Suprapubic skin (tissue), 4 donors: ENCODE data around the gene AIG1. TPM values are rescaled to one million over a fixed set of nuclear protein-coding genes. Genes with fewer than 3 reads are reported as not detected.

Experiments
- DNase-seq, 2 donors: peaks; one replicate each; pipeline ENCODE4 v3.0.0-alpha.2; 2019; ENCODE audit warnings: low spot score in 2 of 2
- H3K27ac ChIP-seq: fragments of 200-600 bp; sonication (generic); one replicate; pipeline ENCODE4 v1.5.1; 2019
- H3K27me3 ChIP-seq: fragments of 200-600 bp; sonication (generic); one replicate; pipeline ENCODE4 v1.5.1; 2019
- H3K36me3 ChIP-seq: fragments of 200-600 bp; sonication (generic); one replicate; pipeline ENCODE4 v1.5.1; 2019
- H3K4me1 ChIP-seq: fragments of 200-600 bp; sonication (generic); one replicate; pipeline ENCODE4 v1.5.1; 2019
- H3K4me3 ChIP-seq: fragments of 200-600 bp; sonication (generic); one replicate; pipeline ENCODE4 v1.5.1; 2019; ENCODE audit warnings: mild to moderate bottlenecking
- H3K9me3 ChIP-seq: fragments of 200-600 bp; sonication (generic); one replicate; pipeline ENCODE4 v1.5.1; 2019
- CTCF ChIP-seq, 2 donors: fragments of 200-600 bp in 1 of 2; fragments of 450-650 bp in 1 of 2; sonication (generic) in 1 of 2; IDR thresholded peaks; one replicate each; pipeline ENCODE4 v1.5.1; 2016 to 2019; ENCODE audit warnings: antibody characterized with exemption in 2 of 2, mild to moderate bottlenecking in 1 of 2, moderate library complexity in 1 of 2
- EP300 ChIP-seq: sonication (generic); formaldehyde crosslinking; IDR thresholded peaks from one replicate; pipeline ENCODE4 v1.6.1; 2017; ENCODE audit warnings: antibody characterized with exemption
- POLR2A ChIP-seq, 2 donors: fragments of 450-650 bp; IDR thresholded peaks; one replicate each; pipeline ENCODE4 v1.6.1; 2017; ENCODE audit warnings: antibody characterized with exemption in 2 of 2, mild to moderate bottlenecking in 2 of 2, moderate library complexity in 2 of 2
- POLR2AphosphoS5 ChIP-seq, 3 donors: sonication (generic); formaldehyde crosslinking; IDR thresholded peaks; one replicate each; pipeline ENCODE4 v1.6.1; 2017; ENCODE audit warnings: antibody characterized with exemption in 3 of 3
- WGBS: methylation state at CpG from one replicate; pipeline ENCODE4 v1.1.5; 2018; 5-methylcytosine and 5-hydroxymethylcytosine counted together
- total RNA-seq, 4 donors: library from RNA; depleted of rRNA; stranded (reverse); fragments of >200 nt; gene quantifications; one replicate each; pipeline ENCODE4 v1.1.0, GENCODE V29; 2016

Gene AIG1
- total RNA-seq, 4 donors from 2014 or later: 14.5 to 22.1 (median 19.7) TPM

- TF ChIP-seq POLR2A (IDR thresholded peaks at IDR 0.05) (no peak), CTCF (IDR thresholded peaks at IDR 0.05) (no peak), POLR2AphosphoS5 (IDR thresholded peaks at IDR 0.05) (no peak), EP300 (no peak)
- Histone ChIP-seq H3K4me3 (no peak overlapping the region), H3K9me3 (no peaks in the 10 kb centered on the region), H3K36me3 (no peaks in the 10 kb centered on the region), H3K4me1 (no peaks in the 10 kb centered on the region), H3K27me3 (no peaks in the 10 kb centered on the region), H3K27ac (no peak overlapping the region)
- DNase-seq: no peak
- 89% methylated on average over 2 of the region's 2 CpGs for WGBS
Measured at GRCh38 chr6:143022587-143022986, 38.1 kb upstream of the AIG1 start.

- Histone ChIP-seq H3K27ac (no peak overlapping the region), H3K9me3 (no peaks in the 10 kb centered on the region), H3K27me3 (no peaks in the 10 kb centered on the region), H3K4me1 (no peaks in the 10 kb centered on the region), H3K4me3 (no peak overlapping the region), H3K36me3 (no peaks in the 10 kb centered on the region)
- TF ChIP-seq POLR2A (IDR thresholded peaks at IDR 0.05): no peak
- TF ChIP-seq EP300: no peak
- 86% methylated on average over 1 of the region's 1 CpG for WGBS
- no peak for DNase-seq
Measured at GRCh38 chr6:143023695-143024094, 37.0 kb upstream of the AIG1 start.

GRCh38 chr6:143024977-143025376 lies 35.7 kb upstream of the AIG1 start:
- no peaks in the 10 kb centered on the region for H3K4me1 ChIP-seq
- no peak for DNase-seq
- TF ChIP-seq CTCF (IDR thresholded peaks at IDR 0.05): no peak
- TF ChIP-seq POLR2A (IDR thresholded peaks at IDR 0.05): no peak
- TF ChIP-seq EP300: no peak
- TF ChIP-seq POLR2AphosphoS5 (IDR thresholded peaks at IDR 0.05): no peak
- no peaks in the 10 kb centered on the region for H3K9me3 ChIP-seq
- no peaks in the 10 kb centered on the region for H3K27me3 ChIP-seq
- no peaks in the 10 kb centered on the region for H3K36me3 ChIP-seq
- no peak overlapping the region for H3K27ac ChIP-seq
- no peak overlapping the region for H3K4me3 ChIP-seq

- TF ChIP-seq POLR2A (IDR thresholded peaks at IDR 0.05) (no peak), EP300 (no peak), POLR2AphosphoS5 (IDR thresholded peaks at IDR 0.05) (no peak), CTCF (IDR thresholded peaks at IDR 0.05) (peak; percentile 7 to 35)
- Histone ChIP-seq H3K4me1 (no peaks in the 10 kb centered on the region), H3K4me3 (no peak overlapping the region), H3K27ac (no peak overlapping the region), H3K9me3 (no peaks in the 10 kb centered on the region), H3K27me3 (no peaks in the 10 kb centered on the region), H3K36me3 (no peaks in the 10 kb centered on the region)
- 65% methylated on average over 5 of the region's 5 CpGs for WGBS
- no peak for DNase-seq
Measured at GRCh38 chr6:143026696-143027449, 33.8 kb upstream of the AIG1 start.

GRCh38 chr6:143034689-143035334 lies 25.9 kb upstream of the AIG1 start:
- H3K4me3 ChIP-seq: no peak overlapping the region
- H3K4me1 ChIP-seq: no peaks in the 10 kb centered on the region
- H3K27ac ChIP-seq: no peak overlapping the region
- H3K27me3 ChIP-seq: peaks cover 4% of the 10 kb centered on the region
- WGBS: 72% methylated on average over 8 of the region's 9 CpGs
- H3K9me3 ChIP-seq: no peaks in the 10 kb centered on the region
- no peaks in the 10 kb centered on the region for H3K36me3 ChIP-seq
- no peak for DNase-seq
- no peak for TF ChIP-seq POLR2A (IDR thresholded peaks at IDR 0.05)
- no peak for TF ChIP-seq EP300
- no peak for TF ChIP-seq POLR2AphosphoS5 (IDR thresholded peaks at IDR 0.05)
- TF ChIP-seq CTCF (IDR thresholded peaks at IDR 0.05): no peak
